DLD1 (cell line): ENCODE data around the gene PRR20A.
"Not testable (repeated sequence)": the region's sequence is repeated elsewhere in the genome, so short reads cannot be mapped to it uniquely, and the experiment has no call there.

Experiments
- in situ Hi-C: cut with HindIII; loops from 2 replicates; pipeline ENCODE4 v1.10.0; 2017; ENCODE audit warnings: low sequenced_read_pairs

Gene PRR20A

DNA sequence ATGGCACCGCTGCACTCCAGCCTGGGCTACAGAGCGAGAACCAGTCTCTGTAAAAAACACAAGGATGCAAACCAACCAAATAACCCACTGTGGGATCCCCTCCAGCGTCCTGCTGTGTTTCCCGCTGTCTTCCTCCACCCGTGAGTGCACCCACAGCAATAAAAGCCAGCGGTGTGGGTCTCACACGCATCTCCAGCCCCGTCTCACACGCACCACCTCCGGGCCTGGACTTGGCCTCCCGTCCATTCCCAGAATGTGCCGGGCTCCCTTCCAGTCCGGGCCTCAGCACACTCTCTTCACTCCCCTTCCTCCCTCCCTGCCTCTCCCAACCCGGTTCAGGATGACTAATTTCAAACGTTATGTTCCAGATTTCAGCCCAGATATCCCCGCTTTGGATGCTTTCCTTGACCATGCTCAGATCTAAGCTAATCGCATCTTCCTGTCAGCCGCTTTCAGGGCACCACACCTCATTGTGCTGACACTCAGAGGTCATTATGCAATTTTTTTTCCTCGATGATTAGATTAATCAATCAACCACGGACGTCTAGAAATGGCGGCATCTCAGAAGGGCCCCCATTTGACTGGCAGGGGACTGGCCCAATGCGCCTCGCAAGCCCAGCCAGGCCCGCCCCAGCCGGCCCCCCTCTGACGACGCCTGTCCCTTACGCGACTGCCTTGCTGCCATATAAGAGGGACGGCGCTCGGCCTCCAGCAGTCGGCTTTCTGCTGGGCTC, at the start of gene PRR20A:
Gene PRR20A (plus strand): TSS at position 684 of the 734 bp plus-strand sequence. CDS start 387 bp downstream, outside the sequence.
- in situ Hi-C loops, result not testable (repeated sequence)

DNA sequence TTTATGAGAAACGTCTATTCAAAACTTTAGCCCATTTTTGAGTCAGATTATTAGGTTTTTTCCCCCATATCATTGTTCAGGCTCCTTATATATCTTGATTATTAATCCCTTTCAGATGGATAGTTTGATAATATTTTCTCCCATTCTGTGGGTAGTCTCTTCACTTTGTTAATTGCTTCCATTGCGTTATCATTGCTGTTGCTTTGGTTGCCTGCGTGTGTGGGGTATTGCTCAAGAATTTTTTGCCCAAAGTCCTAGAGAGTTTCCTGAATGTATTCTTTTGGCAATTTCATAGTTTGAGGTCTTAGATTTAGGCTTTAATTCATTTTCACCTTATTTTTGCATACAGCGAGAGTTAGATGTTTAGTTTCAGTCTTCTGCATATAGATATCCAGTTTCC, 25.8 kb upstream of the PRR20A start:
- in situ Hi-C loops, result no loop called here

DNA sequence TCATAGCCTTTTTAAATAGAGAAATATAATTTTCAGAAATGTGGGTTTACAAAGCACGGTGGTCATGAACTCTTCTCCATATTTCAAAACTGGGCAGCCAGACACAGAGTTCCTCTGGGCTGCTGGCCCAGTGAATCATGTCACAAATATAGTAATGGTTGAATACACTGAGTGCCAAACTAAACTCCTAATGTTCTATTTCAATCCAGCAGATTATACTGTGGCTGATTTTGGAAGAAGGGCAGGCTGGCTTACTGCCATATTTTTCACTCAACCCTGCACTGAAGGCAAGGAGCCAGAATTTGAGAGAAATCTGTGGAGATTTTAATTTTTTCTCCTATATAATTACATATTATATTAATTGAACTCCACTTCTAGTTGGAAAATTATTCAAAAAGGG, 17.0 kb upstream of the PRR20A start:
- in situ Hi-C loops, result no loop called here

DNA sequence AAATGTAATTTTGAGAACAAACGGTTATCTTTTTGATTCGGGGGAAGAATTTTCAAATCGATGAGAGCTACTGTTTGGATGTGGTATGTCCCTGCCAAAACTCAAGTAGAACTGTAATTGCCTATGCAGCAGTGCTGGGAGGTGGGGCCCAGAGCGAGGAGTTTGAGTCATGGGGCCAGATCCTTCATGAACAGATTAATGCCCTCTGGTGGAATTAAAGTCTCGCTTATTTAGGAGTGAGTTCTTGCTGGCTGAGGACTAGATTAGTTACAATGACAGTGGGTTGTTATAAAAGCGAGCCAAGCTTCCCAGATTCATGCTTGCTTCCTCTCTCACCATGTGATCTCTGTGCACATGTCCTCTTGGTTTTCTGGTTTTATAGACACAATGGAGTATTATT, 11.8 kb upstream of the PRR20A start:
- in situ Hi-C loops, result no loop called here

DNA sequence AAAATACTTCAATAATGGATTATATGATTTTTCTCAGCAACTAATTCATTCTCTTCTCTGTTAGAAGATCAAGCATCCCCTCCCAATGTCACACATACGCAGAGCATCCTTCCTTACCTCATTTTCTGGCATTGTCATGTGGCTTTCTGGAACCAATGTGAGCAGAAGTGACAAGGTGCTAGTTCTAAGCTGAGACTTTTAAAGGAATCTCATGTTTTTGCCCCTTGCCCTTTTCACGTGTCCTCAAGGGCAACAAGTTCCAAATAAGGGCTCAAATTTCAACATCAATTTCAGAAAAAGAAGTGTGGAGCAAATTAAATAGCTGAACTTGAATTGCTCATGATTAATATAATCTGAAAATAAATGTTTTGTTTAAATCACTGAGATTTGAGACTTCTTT, 4.6 kb upstream of the PRR20A start:
- in situ Hi-C loops, result no loop called here

DNA sequence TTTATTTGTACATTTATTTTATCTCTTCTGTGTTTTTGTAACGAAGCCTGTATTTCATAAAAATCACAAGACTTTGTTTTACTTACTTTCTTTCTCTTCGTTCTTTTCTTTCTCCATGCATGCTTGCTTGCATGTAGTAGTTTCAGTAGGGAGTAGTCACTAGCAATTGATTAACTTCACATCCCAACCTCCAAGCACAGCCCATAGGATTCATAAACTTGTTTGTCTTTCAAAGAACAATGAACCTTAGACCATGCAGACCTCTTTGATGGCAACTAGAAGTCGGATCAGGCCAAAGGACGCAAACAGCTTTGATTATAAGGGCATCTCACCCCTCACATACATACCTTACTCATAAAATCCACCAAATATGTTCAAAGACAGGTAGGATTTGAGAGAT, 3.1 kb upstream of the PRR20A start:
- in situ Hi-C loops, result no loop called here

DNA sequence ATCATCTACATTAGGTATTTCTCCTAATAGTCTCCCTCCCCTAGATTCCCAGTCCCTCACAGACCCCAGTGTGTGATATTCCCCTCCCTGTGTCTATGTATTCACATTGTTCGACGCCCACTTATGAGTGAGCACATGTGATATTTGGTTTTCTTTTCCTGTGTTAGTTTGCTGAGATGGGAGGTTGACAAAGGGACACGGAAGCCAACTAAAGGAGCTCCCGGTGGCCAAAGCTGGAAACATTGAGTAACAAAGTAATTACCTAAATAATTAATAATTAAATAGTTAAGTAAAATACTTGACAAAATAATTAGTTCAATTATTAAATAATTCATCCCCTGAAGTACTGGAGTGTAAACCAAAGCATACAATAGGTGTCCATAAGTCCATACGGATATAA, 1.7 kb upstream of the PRR20A start:
- in situ Hi-C loops, result no loop called here

DNA sequence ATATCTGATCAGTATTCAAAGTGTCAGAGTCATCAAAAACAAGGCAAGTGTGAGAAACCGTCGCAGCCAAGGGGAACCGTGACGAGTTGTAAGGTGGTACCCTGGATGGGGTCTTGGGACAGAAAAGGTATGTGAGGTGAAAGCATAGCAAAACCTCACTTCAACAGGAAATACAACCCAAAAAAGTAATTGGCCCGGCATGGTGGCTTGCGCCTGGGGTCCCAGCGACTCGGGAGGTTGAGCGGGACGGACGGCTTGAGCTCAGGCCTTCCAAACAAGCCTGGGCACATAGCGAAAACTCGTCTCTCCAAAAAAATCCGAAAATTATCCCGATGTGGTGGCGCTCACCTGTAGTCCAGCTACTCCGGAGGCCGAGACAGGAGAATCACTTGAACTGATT, 937 bp upstream of the PRR20A start:
- in situ Hi-C loops, result not testable (repeated sequence)

DNA sequence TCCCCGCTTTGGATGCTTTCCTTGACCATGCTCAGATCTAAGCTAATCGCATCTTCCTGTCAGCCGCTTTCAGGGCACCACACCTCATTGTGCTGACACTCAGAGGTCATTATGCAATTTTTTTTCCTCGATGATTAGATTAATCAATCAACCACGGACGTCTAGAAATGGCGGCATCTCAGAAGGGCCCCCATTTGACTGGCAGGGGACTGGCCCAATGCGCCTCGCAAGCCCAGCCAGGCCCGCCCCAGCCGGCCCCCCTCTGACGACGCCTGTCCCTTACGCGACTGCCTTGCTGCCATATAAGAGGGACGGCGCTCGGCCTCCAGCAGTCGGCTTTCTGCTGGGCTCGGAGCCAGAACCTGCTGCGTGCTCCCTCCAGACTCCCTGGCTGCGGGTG, 6.5 kb downstream of the PRR20A start, which contains the start of gene PRR20B:
Gene PRR20B (plus strand): TSS at position 301 of the 400 bp plus-strand sequence. CDS start 387 bp downstream, outside the sequence.
- in situ Hi-C loops, result not testable (repeated sequence)

DNA sequence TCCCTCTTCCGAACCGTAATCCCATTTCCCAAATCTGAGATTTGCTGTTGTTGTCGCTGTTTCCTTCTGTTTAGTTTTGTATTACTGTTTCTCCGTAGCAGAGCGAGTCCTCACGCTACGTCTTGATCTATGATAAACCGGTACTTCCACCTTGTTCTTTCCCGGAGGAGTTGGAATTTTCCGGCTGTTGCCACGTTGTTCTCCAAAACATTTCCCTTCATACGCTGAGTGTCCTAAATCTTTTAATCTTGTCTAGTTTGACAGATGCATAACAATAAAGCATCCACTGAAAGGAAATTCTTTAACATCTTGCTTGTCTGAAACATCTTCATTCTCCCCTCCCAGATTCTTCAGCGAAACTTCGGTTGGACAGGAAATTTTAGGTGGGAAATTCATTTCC, 7.4 kb downstream of the PRR20A start:
- in situ Hi-C loops, result not testable (repeated sequence)

DNA sequence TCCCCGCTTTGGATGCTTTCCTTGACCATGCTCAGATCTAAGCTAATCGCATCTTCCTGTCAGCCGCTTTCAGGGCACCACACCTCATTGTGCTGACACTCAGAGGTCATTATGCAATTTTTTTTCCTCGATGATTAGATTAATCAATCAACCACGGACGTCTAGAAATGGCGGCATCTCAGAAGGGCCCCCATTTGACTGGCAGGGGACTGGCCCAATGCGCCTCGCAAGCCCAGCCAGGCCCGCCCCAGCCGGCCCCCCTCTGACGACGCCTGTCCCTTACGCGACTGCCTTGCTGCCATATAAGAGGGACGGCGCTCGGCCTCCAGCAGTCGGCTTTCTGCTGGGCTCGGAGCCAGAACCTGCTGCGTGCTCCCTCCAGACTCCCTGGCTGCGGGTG, 13.0 kb downstream of the PRR20A start, which contains the start of gene PRR20C:
Gene PRR20C (plus strand): TSS at position 301 of the 400 bp plus-strand sequence. CDS start 387 bp downstream, outside the sequence.
- in situ Hi-C loops, result not testable (repeated sequence)

DNA sequence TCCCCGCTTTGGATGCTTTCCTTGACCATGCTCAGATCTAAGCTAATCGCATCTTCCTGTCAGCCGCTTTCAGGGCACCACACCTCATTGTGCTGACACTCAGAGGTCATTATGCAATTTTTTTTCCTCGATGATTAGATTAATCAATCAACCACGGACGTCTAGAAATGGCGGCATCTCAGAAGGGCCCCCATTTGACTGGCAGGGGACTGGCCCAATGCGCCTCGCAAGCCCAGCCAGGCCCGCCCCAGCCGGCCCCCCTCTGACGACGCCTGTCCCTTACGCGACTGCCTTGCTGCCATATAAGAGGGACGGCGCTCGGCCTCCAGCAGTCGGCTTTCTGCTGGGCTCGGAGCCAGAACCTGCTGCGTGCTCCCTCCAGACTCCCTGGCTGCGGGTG, 19.6 kb downstream of the PRR20A start, which contains the start of gene PRR20D:
Gene PRR20D (plus strand): TSS at position 301 of the 400 bp plus-strand sequence. CDS start 387 bp downstream, outside the sequence.
- in situ Hi-C loops, result not testable (repeated sequence)

DNA sequence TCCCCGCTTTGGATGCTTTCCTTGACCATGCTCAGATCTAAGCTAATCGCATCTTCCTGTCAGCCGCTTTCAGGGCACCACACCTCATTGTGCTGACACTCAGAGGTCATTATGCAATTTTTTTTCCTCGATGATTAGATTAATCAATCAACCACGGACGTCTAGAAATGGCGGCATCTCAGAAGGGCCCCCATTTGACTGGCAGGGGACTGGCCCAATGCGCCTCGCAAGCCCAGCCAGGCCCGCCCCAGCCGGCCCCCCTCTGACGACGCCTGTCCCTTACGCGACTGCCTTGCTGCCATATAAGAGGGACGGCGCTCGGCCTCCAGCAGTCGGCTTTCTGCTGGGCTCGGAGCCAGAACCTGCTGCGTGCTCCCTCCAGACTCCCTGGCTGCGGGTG, 26.2 kb downstream of the PRR20A start, which contains the start of gene PRR20E:
Gene PRR20E (plus strand): TSS at position 301 of the 400 bp plus-strand sequence. CDS start 387 bp downstream, outside the sequence.
- in situ Hi-C loops, result not testable (repeated sequence)

DNA sequence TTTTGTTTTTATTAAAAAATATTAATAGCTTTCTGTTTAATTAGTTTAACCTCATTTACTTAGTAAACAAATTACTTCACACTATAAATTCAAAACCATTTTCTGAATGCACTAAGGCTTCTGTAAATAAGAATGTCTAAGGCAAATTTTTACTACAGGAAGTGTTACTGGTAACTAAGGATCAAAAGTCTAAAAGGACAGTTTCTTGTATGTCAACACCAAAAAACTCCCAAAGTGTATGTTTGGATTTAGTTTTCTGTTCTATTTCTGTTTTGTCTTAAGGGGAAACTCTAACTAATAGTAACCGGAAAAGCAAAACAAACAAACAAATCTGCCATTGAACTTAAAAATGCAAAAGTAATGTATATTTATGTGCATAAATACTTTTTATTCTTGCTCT, 50.9 kb downstream of the PRR20A start:
- in situ Hi-C loops, result no loop called here
